ENCODE measurements around the gene TLK1. TPM values are rescaled to one million over a fixed set of nuclear protein-coding genes. Genes with fewer than 3 reads are reported as not detected.

Gene TLK1
- total and polyA plus RNA-seq, 2 of the 4 experiments (the other 2 are of a cell fraction) = 7.3 to 12.5 TPM

GRCh38 chr2:171009386-171009785, 151.3 kb downstream of the TLK1 start:
- no peak overlapping the region for H2BK15ac ChIP-seq (ENCODE audit: low read depth, low read length)
- H3K9me3 ChIP-seq (ENCODE audit: control insufficient read depth, insufficient read depth, low read length) = no peaks in the 10 kb centered on the region
- no peaks in the 10 kb centered on the region for H3K4me1 ChIP-seq (ENCODE audit: control insufficient read depth, insufficient read depth, low read length)
- no peak overlapping the region for H2BK5ac ChIP-seq (ENCODE audit: low read depth, low read length, poor library complexity, severe bottlenecking)
- H3K27me3 ChIP-seq (ENCODE audit: control insufficient read depth, insufficient read depth, low read length) = no peaks in the 10 kb centered on the region
- no peak overlapping the region for H4K5ac ChIP-seq (ENCODE audit: low read depth, low read length)
- TF ChIP-seq MAFK (IDR thresholded peaks at IDR 0.05; ENCODE audit: low read depth, low read length) (no peak), MXI1 (IDR thresholded peaks at IDR 0.05; ENCODE audit: borderline replicate concordance, low read depth, low read length) (no peak), SMC3 (IDR thresholded peaks at IDR 0.05; ENCODE audit: low read depth, low read length) (no peak), CHD1 (IDR thresholded peaks at IDR 0.05; ENCODE audit: low read depth, low read length) (no peak), RCOR1 (IDR thresholded peaks at IDR 0.05; ENCODE audit: insufficient replicate concordance, low read length) (no peak), CEBPB (IDR thresholded peaks at IDR 0.05; ENCODE audit: low read depth, low read length) (no peak), RFX5 (IDR thresholded peaks at IDR 0.05; ENCODE audit: low read depth, low read length) (no peak), FOS (IDR thresholded peaks at IDR 0.05; ENCODE audit: low read depth, low read length) (no peak), MAZ (IDR thresholded peaks at IDR 0.05; ENCODE audit: borderline replicate concordance, low read depth, low read length) (no peak), POLR2A (IDR thresholded peaks at IDR 0.05; ENCODE audit: low read depth, low read length) (no peak)
- H3K9ac ChIP-seq (ENCODE audit: low read depth, low read length) = no peak overlapping the region
- DNase-seq (no peak), ATAC-seq (ENCODE audit: low read depth) (no peak)
- POLR2A ChIA-PET (ENCODE audit: unreplicated experiment) = no interaction called here
- no TSS peak for BruUV-seq (replicated peaks)
- 90% methylated on average over 2 of the region's 4 CpGs; no CpG with 5 or more reads in 1 of the 2 experiments for WGBS, 2 experiments (ENCODE audit: extremely low coverage in 2 of 2, insufficient read length in 1 of 2)
- H3K27ac ChIP-seq (ENCODE audit: insufficient read depth, low read length) = no peak overlapping the region
- in situ Hi-C loops (cut with MboI; ENCODE audit: low sequenced_read_pairs) = no loop called here
- no peak overlapping the region for H4K91ac ChIP-seq (ENCODE audit: insufficient read depth, low read depth, low read length)
- no peak overlapping the region for H2BK20ac ChIP-seq (ENCODE audit: low read depth, low read length)
- H3K56ac ChIP-seq (ENCODE audit: extremely low read depth, insufficient read depth, low read length) = no peak overlapping the region
- H2BK120ac ChIP-seq (ENCODE audit: low read depth, low read length) = no peak overlapping the region
- H3K4ac ChIP-seq (ENCODE audit: low read depth, low read length) = no peak overlapping the region
- no peak overlapping the region for H2AK5ac ChIP-seq (ENCODE audit: low read depth, low read length)
- H2AK9ac ChIP-seq (replicated peaks; ENCODE audit: low read depth, low read length, poor library complexity) = no peak overlapping the region
- H2AFZ ChIP-seq (replicated peaks; ENCODE audit: low read length, poor library complexity) = no peak overlapping the region
- no peak overlapping the region for H3K18ac ChIP-seq (ENCODE audit: low read depth, low read length)
- H3K9me1 ChIP-seq (ENCODE audit: insufficient read depth, low read length) = no peaks in the 10 kb centered on the region
- no peaks in the 10 kb centered on the region for H4K20me1 ChIP-seq (ENCODE audit: insufficient read depth, low read length)
- H3K36me3 ChIP-seq (ENCODE audit: control insufficient read depth, insufficient read depth, low read length) = peaks cover 21% of the 10 kb centered on the region
- no peak overlapping the region for H3K4me2 ChIP-seq (ENCODE audit: low read depth, low read length)
- no peak overlapping the region for H3K23ac ChIP-seq (ENCODE audit: low read depth, low read length)
- H3K4me3 ChIP-seq (ENCODE audit: insufficient read depth, low read depth, low read length) = no peak overlapping the region
- intact Hi-C loops (cut with micrococcal nuclease) = no loop called here
- no peak overlapping the region for H4K8ac ChIP-seq (ENCODE audit: low read depth in 2 of 2, low read length in 2 of 2)
- dilution Hi-C loops (cut with HindIII; ENCODE audit: low sequenced_read_pairs, unreplicated experiment) = no loop called here
- H3K14ac ChIP-seq (replicated peaks; ENCODE audit: low read depth, low read length) = no peak overlapping the region
- CTCF ChIA-PET = interaction anchor here (1.0 kb wide), 1 partner anchor 13 kb away, joined by 3 read pairs; no protein-coding TSS in a partner anchor
- H3K79me1 ChIP-seq (ENCODE audit: low read depth in 1 of 2, low read length in 2 of 2) = peaks cover 4 to 9% of the 10 kb centered on the region in 2 experiments; a peak in 3 of 4 replicates
